B cell (primary cell): ENCODE data around the gene ADGRF5. TPM values are rescaled to one million over a fixed set of nuclear protein-coding genes. Genes with fewer than 3 reads are reported as not detected.

Experiments used
- ATAC-seq: fragments of 200-7000 bp; cut with Tn5 transposase; one replicate; pipeline ENCODE4 v1.10.0; 2021; ENCODE audit warnings: low read depth, mild to moderate bottlenecking, moderate number of reproducible peaks, moderate library complexity
- CTCF ChIA-PET: fragments of 350-600 bp; sonication (Branson Sonifier 250); formaldehyde crosslinking; loops from one replicate; lab custom pipeline; 2021; ENCODE audit warnings: antibody characterized with exemption, inconsistent platforms; lab: Charles Lee
- POLR2A ChIA-PET: fragments of 350-600 bp; sonication (Branson Sonifier 250); formaldehyde crosslinking; loops from one replicate; lab custom pipeline; 2021; ENCODE audit warnings: antibody characterized with exemption; lab: Charles Lee
- DNase-seq: peaks from one replicate; pipeline ENCODE4 v3.0.0; 2013
- H2AFZ ChIP-seq: 2 replicates; pipeline ENCODE4 v1.6.1; 2012; ENCODE audit warnings: mild to moderate bottlenecking, low read depth, low read length; ENCODE audit not compliant: insufficient read depth, poor library complexity, severe bottlenecking
- H3K27ac ChIP-seq, 2 donors: 1 replicate in 1 of 2; 2 replicates in 1 of 2; pipeline ENCODE4 v1.5.1; 2012 to 2013; ENCODE audit warnings: low read length in 2 of 2, mild to moderate bottlenecking in 2 of 2, moderate library complexity in 1 of 2
- H3K27me3 ChIP-seq, 4 experiments: fragments of 200-600 bp in 1 of 4; sonication (generic) in 1 of 4; replicated peaks in 1 of 4; 1 replicate in 2 of 4; 2 replicates in 2 of 4; pipeline versions ENCODE4 v1.6.1 to v1.7.0; 2013 to 2016; ENCODE audit warnings: low read length in 3 of 4, mild to moderate bottlenecking in 2 of 4, mixed read lengths in 1 of 4, moderate library complexity in 1 of 4; ENCODE audit not compliant: insufficient read depth in 4 of 4, control insufficient read depth in 3 of 4; ENCODE audit errors: control extremely low read depth in 1 of 4
- H3K36me3 ChIP-seq, 2 experiments: replicated peaks in 1 of 2; 1 replicate in 1 of 2; 2 replicates in 1 of 2; pipeline versions ENCODE4 v1.6.1 to v1.7.1; 2013; ENCODE audit warnings: low read length in 1 of 2; ENCODE audit not compliant: insufficient read depth in 2 of 2, control insufficient read depth in 1 of 2; ENCODE audit errors: control extremely low read depth in 1 of 2, extremely low read depth in 1 of 2
- H3K4me1 ChIP-seq, 2 donors: fragments of 200-600 bp in 1 of 2; sonication (generic) in 1 of 2; 1 replicate in 1 of 2; 2 replicates in 1 of 2; pipeline versions ENCODE4 v1.5.1 to v1.6.1; 2013 to 2017; ENCODE audit warnings: low read length in 2 of 2; ENCODE audit not compliant: control insufficient read depth in 2 of 2, insufficient read depth in 2 of 2
- H3K4me2 ChIP-seq: replicated peaks from 2 replicates; pipeline ENCODE3; 2012; ENCODE audit warnings: mild to moderate bottlenecking, low read depth, low read length; ENCODE audit not compliant: poor library complexity, severe bottlenecking
- H3K4me3 ChIP-seq, 5 experiments: fragments of 200-600 bp in 1 of 5; sonication (generic) in 1 of 5; 1 replicate in 3 of 5; 2 replicates in 2 of 5; pipeline versions ENCODE4 v1.5.1 to v1.7.0; 2011 to 2016; ENCODE audit warnings: low read length in 4 of 5, mild to moderate bottlenecking in 4 of 5, low read depth in 2 of 5, control low read depth in 1 of 5, moderate library complexity in 1 of 5; ENCODE audit not compliant: insufficient read depth in 1 of 5; ENCODE audit errors: control extremely low read depth in 1 of 5, extremely low read depth in 1 of 5
- H3K79me2 ChIP-seq: fragments of 200-600 bp; sonication (generic); one replicate; pipeline ENCODE4 v1.6.0; 2016; ENCODE audit warnings: low read length; ENCODE audit not compliant: control insufficient read depth, insufficient read depth
- H3K9ac ChIP-seq: fragments of 200-600 bp; sonication (generic); 2 replicates; pipeline ENCODE4 v1.6.1; 2017; ENCODE audit warnings: mild to moderate bottlenecking, low read length, moderate library complexity
- H3K9me3 ChIP-seq, 3 donors: one replicate each; pipeline versions ENCODE4 v1.6.1 to v1.7.1; 2013; ENCODE audit warnings: low read length in 2 of 3; ENCODE audit not compliant: control insufficient read depth in 2 of 3, insufficient read depth in 1 of 3; ENCODE audit errors: control extremely low read depth in 1 of 3
- H4K20me1 ChIP-seq: 2 replicates; pipeline ENCODE4 v1.6.0; 2012; ENCODE audit warnings: mild to moderate bottlenecking, low read length; ENCODE audit not compliant: insufficient read depth, control insufficient read depth, poor library complexity, severe bottlenecking
- H3K27ac Mint-ChIP-seq: one replicate; pipeline ENCODE4 v1.8.0; 2021; ENCODE audit warnings: mixed read lengths
- H3K27me3 Mint-ChIP-seq: one replicate; pipeline ENCODE4 v1.8.0; 2021; ENCODE audit warnings: mixed read lengths
- H3K4me1 Mint-ChIP-seq: one replicate; pipeline ENCODE4 v1.8.0; 2021; ENCODE audit warnings: mixed read lengths
- H3K4me3 Mint-ChIP-seq: one replicate; pipeline ENCODE4 v1.8.0; 2021; ENCODE audit warnings: mixed read lengths
- H3K9me3 Mint-ChIP-seq: one replicate; pipeline ENCODE4 v1.8.0; 2022; ENCODE audit warnings: mixed read lengths; ENCODE audit not compliant: insufficient read depth
- CTCF ChIP-seq: fragments of 200-600 bp; IDR thresholded peaks from one replicate; pipeline ENCODE4 v1.8.0; 2022; ENCODE audit warnings: antibody characterized with exemption, mild to moderate bottlenecking
- EZH2 ChIP-seq: IDR thresholded peaks from 2 replicates; pipeline ENCODE4 v1.6.1; 2012; ENCODE audit warnings: borderline replicate concordance, low read depth, mild to moderate bottlenecking, moderate library complexity, low read length; ENCODE audit not compliant: insufficient read depth, poor library complexity, severe bottlenecking
- WGBS: methylation state at CpG from one replicate; pipeline ENCODE4 v1.1.5; 2013; ENCODE audit warnings: missing lambda C conversion rate; ENCODE audit not compliant: insufficient coverage; 5-methylcytosine and 5-hydroxymethylcytosine counted together
- intact Hi-C: fragments of 100-400 bp; cut with micrococcal nuclease; formaldehyde crosslinking; loops from one replicate; pipeline ENCODE4 v1.10.0; 2022
- polyA plus RNA-seq: library from polyadenylated mRNA; depleted of rRNA; stranded (reverse); fragments of >200 nt; gene quantifications from 2 replicates; pipeline ENCODE4 v1.2.3, GENCODE V29; 2012
- total RNA-seq, 2 donors: library from RNA; stranded (reverse); fragments of 120-200 nt in 1 of 2; gene quantifications; 1 replicate in 1 of 2; 2 replicates in 1 of 2; pipeline versions ENCODE4 v1.2.3 to v1.2.4, GENCODE V29; 2013 to 2022

The ADGRF5 gene
- total and polyA plus RNA-seq, 2 donors (not counting 1 experiment from before 2014, with no cell fraction given) = not detected

GRCh38 chr6:46932526-46933319, 11.0 kb upstream of the ADGRF5 start:
- H3K4me3 ChIP-seq = no peak overlapping the region
- ATAC-seq = no peak
- H3K27me3 ChIP-seq = no peaks in the 10 kb centered on the region
- H3K79me2 ChIP-seq = no peaks in the 10 kb centered on the region
- H4K20me1 ChIP-seq = no peaks in the 10 kb centered on the region
- H3K36me3 ChIP-seq = no peaks in the 10 kb centered on the region
- DNase-seq = no peak
- no peak overlapping the region for H3K27ac ChIP-seq
- peaks cover 5% of the 10 kb centered on the region for H3K27me3 Mint-ChIP-seq
- intact Hi-C loops = no loop called here
- no peaks in the 10 kb centered on the region for H3K4me1 ChIP-seq
- H3K9me3 Mint-ChIP-seq = no peaks in the 10 kb centered on the region
- WGBS = 69% methylated on average over 7 of the region's 10 CpGs
- no peak overlapping the region for H3K4me3 Mint-ChIP-seq
- ChIA-PET CTCF (no interaction called here), POLR2A (no interaction called here)
- H3K4me2 ChIP-seq = no peak overlapping the region
- H2AFZ ChIP-seq = no peak overlapping the region
- TF ChIP-seq CTCF (no peak), EZH2 (no peak)
- no peaks in the 10 kb centered on the region for H3K4me1 Mint-ChIP-seq
- H3K9ac ChIP-seq = no peak overlapping the region
- H3K27ac Mint-ChIP-seq = no peak overlapping the region
- peaks cover 0 to 6% (median 0%) of the 10 kb centered on the region in 3 donors for H3K9me3 ChIP-seq

GRCh38 chr6:46931416-46931815, 9.7 kb upstream of the ADGRF5 start:
- H3K9ac ChIP-seq = no peak overlapping the region
- no peak for TF ChIP-seq CTCF
- TF ChIP-seq EZH2 = no peak
- Mint-ChIP-seq H3K27ac (no peak overlapping the region), H3K9me3 (no peaks in the 10 kb centered on the region), H3K4me3 (no peak overlapping the region), H3K27me3 (peaks cover 8% of the 10 kb centered on the region), H3K4me1 (no peaks in the 10 kb centered on the region)
- intact Hi-C loops = no loop called here
- no peaks in the 10 kb centered on the region for H4K20me1 ChIP-seq
- ChIA-PET CTCF (no interaction called here), POLR2A (no interaction called here)
- DNase-seq (no peak), ATAC-seq (no peak)
- H2AFZ ChIP-seq = no peak overlapping the region
- 67% methylated on average over 1 of the region's 2 CpGs for WGBS
- H3K79me2 ChIP-seq = no peaks in the 10 kb centered on the region
- no peak overlapping the region for H3K4me2 ChIP-seq
- no peak overlapping the region for H3K4me3 ChIP-seq
- H3K27ac ChIP-seq = no peak overlapping the region
- peaks cover 0 to 3% (median 0%) of the 10 kb centered on the region in 3 donors for H3K9me3 ChIP-seq
- no peaks in the 10 kb centered on the region for H3K4me1 ChIP-seq
- H3K36me3 ChIP-seq = no peaks in the 10 kb centered on the region
- H3K27me3 ChIP-seq = no peaks in the 10 kb centered on the region
